DMS53 treated with DMSO at 0.1 percent for 48 hours (cell line): Measurements from ENCODE around the gene ZBTB7C.

Experiments
- DNase-seq: peaks from one replicate; lab custom pipeline; 2025; ENCODE audit not compliant: unreplicated experiment; lab: John Stamatoyannopoulos, UW

ZBTB7C gene

DNA sequence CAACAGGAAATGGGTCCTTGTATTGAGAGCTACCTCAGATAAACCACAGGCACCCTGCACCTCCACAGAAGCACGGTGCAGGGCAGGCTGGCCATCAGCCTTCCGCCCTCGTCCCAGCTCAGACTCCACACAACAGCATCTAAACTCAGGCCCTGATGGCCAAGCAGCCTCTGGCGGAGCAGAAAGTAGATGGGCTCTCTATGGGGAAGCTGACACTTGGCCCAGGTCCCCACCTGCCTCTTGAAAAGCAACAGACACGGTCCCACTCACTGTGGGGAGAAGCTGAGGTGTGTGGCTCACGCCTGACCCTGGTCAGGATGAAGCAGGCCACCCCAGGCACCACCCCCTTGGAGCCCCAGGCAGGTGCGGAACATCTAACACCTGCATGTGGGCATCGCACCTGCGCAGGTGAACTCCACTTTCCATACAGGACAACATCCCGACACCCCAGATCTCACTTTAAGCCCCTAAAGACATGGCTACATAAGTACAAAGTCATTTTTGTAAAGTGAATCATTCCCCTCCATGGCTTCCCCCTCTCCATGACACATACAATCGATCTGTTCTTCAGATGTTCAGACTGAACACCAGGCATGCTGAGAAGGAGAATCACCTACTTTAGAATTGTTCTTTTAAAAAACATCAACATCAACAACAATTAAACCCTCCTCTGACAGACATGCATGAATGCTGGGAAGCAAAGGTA, 208.4 kb downstream of the ZBTB7C start:
- DNase-seq = no peak

DNA sequence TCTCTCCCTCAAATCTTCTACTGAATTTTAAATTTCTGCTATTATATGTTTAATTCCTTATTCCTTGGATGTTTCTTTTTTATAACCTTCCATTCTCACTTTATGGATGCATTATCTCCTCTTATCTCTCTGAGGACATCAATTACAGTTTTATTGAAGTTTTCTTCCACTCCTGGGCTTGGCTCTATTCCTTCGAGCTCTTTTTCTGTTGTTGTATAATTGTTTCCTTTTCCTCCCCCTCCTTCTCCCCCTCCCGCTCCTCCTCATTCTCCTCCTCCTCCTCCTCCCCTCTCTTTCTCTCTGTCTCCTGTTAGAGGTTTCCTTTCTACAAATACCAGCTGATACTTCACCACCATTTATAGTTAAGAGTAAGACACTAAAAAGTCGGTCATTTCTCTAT, 209.8 kb downstream of the ZBTB7C start:
- no peak for DNase-seq

DNA sequence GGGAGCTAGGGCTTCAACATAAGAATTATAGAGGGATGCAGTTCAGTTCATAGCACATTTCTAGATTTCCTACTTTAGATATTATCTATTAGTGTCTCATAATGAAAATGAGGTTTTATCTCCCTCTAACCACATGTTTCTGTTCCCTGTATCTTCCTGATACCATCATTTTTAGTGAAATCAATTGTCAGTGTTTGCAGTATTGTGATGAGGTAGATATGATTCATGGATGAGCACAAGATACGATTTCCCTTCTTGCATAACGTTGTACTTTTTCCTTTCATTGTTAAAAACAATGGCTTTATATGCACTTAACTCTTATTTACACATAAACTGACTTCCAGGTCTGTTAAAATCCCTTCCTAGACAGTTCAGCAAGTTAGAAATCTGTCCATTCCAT, 211.4 kb downstream of the ZBTB7C start:
- no peak for DNase-seq

GRCh38 chr18:48195787-48196186, 213.4 kb downstream of the ZBTB7C start:
- DNase-seq = no peak

- DNase-seq = no peak
Observed at GRCh38 chr18:48194591-48195181, 214.5 kb downstream of the ZBTB7C start.

- no peak for DNase-seq
Observed at GRCh38 chr18:48193521-48194492, 215.4 kb downstream of the ZBTB7C start.

DNA sequence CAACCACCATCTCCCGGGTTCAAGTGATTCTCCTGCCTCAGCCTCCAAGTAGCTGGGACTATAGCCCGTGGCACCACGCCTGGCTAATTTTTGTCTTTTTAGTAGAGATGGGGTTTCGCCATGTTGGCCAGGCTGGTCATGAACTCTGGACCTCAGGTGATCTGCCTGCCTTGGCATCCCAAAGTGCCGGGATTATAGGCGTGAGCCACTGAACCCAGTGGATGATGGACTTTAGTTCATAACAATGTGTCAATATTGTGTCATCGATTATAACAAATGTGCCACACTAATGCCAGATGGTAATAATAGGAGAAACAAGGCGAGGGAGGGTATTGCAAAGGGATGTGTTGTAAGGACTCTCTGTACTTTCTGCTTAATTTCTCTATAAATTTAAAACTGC, 216.6 kb downstream of the ZBTB7C start:
- DNase-seq = no peak

DNA sequence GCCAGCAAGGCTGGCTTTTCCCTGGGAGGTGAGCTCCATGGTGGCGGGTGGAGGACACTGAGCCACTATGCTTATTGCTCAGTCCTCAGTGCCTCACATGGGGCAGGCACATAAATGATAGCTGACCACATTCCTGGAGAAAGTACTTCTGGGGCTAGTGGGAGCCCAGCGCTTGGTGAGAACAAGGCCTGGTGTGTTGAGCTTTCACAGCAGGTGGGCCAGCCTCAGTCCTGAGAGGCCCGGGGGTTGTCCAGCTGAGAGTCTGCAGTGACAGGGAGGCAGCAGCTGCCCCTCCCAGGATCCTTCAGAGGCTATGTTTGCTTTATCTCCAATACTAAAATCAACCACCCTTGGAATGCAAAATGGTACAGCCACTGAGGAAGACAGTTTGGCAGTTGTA, 217.7 kb downstream of the ZBTB7C start:
- no peak for DNase-seq

GRCh38 chr18:48190994-48191393, 218.2 kb downstream of the ZBTB7C start:
- DNase-seq = no peak

DNA sequence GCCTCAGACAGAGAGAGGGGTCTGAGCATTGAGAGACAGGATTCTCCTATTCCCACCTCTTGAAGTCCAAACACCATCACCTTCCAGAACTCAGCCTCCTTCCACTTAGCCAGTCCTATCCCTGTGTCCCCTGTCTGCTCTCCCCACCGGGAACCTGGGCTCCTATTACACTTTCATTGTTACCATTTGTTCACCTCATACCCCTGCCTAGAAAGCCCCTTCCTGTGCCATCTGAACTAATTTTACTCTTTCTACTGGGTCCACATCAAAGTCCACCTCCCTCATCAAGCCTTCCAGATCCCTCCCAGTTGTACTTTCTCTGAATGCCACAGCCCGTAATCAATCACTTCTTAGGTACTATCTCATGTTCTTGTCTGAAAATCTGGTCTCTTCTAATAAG, 220.6 kb downstream of the ZBTB7C start:
- no peak for DNase-seq

- DNase-seq = no peak
Observed at GRCh38 chr18:48186861-48187260, 222.3 kb downstream of the ZBTB7C start.

DNA sequence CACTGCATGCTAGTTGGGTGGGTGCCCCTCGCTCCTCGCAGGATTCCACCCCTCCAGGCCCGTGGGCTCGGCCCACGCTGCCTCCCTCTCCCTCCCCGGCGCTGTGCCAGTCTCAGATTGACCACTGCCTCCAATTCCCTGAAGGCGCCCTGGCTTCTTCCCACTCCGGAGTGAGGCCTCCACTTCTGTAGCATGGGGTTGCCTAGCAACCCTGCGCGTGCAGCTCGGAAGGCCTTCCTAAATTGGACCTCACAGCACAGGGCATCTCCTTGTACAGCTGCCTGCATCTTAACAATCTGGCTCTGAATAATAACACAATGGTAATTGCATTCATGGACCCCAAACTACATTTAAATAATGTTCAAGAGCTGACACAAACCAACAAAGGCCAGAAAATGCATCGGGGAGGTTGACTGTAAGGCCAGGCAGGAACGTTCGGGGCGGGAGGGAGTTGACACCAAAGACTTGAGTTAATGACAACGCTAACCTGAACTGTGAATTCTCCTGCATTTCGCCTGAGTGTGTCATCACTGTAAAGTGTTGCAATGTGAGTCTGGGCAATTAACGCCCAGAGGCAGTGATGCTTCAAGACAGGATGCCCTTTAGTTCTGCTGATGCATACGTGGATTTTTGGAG, 222.9 kb downstream of the ZBTB7C start:
- DNase-seq = no peak

GRCh38 chr18:48184118-48184517, 225.1 kb downstream of the ZBTB7C start:
- no peak for DNase-seq

DNA sequence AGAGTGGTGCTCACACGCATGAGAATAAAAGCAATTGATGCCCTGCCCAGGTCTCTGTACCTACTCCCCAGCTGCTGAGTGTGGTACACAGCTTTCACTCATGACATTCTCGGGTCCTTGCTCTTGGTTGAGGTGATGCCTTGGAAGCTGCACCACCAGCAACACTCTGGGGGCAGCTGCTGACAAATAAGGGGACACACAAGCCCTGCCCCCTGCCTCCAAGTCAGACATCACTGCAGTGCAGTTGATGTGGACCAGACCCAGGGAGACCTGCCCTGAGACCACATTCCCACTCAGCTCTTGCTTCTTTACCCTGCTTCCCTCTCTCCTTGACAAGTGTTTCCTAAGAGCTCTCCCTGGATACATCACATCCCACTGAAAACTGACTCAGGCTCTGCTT, 225.6 kb downstream of the ZBTB7C start:
- DNase-seq = no peak

DNA sequence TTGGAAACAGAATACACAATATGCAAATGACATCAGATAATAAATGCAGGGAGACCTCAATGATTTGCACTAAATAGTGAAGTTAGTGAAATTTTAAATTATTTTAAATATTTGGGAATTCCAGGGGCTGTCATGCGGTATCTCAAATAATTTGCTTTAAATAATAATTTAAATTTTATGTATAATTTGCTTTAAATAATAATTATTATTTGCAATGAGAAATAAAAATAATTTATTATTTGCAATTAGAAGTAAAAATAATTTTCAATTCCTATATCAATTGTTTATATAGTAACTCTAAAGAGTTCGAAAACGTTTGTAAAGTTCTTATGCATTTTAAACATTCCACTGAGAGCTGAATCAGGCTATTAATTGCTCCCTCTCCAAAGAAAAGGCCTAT, 226.4 kb downstream of the ZBTB7C start:
- no peak for DNase-seq

DNA sequence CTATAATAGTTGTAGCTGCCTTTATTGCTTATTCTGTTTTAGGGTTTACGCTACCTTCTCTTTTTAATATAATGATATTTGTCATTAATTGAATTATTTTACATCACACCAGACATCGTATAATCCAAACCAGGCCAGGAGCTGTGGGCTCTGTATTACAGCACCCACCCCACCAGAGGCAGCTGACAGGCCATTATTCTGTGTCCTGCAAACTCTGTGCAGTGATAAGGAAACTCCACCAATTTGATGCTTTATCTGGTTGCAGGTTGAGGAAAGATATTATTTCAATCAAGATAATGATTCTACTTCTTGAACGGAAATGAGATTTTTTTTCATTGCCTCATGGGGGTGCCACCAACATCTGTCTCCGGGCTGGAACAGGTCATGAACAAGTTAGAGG, 227.3 kb downstream of the ZBTB7C start:
- no peak for DNase-seq

DNA sequence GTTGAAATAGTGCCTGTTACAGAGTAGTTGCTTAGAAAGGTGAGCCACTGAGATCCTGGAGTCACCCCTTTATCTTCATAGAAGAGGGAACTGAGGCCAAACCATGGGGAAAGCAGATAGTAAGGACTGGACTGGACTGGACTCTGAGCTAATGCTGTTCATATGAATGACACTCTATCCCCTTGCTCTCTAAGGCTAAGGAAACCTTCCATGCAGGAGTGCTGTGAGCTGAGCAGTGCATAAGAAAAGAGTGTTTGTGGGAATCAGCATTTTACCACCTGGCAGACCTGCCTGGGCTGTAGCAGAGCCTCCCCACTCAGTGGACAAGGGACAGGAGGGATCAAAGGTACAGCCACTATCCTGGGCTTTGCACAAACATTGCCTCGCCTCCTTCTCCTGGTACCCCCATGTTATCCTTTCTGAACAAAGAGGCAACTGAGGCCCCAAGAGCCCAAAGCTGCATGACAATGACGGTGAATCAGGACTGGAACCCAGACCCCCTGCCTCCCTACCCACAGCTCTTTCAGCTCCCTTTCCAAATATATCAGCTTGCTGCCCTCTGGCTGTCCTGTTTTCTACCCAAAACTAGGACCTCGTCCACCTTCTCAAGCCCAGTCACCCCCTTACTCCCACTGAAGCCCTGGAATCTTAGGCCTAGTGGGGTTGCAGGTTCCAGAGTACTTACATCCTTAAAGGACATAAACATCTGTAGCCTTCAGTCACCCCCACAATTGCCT, 227.9 kb downstream of the ZBTB7C start:
- DNase-seq = no peak

- no peak for DNase-seq
Observed at GRCh38 chr18:48179666-48180065, 229.5 kb downstream of the ZBTB7C start.

- DNase-seq = no peak
Observed at GRCh38 chr18:48179001-48179400, 230.2 kb downstream of the ZBTB7C start.

DNA sequence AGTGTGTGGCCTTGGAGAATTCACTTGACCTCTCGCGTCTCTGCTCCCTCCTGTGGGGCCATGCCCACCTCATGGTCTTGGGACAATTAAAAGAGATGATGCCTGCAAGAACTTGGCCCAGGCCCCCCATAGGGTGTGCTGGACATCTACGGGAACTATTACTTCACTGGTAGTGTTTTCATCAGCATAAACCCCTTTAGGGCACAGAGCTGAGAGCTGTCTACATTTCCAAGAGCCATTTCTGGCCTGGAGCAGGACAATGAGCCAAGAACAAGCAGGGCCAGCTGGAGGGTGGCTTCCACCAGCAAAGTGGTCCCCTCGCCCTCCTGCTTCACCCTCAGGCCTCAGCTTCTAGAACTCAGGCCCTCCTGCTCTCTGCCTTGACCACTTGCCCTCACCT, 232.3 kb downstream of the ZBTB7C start:
- no peak for DNase-seq

- no peak for DNase-seq
Observed at GRCh38 chr18:48173557-48173956, 235.6 kb downstream of the ZBTB7C start.
